ENCODE measurements around the gene ITSN2.
A peak's percentile ranks its signal among the peaks of the same experiment; 100 is the strongest.

ITSN2 gene

DNA sequence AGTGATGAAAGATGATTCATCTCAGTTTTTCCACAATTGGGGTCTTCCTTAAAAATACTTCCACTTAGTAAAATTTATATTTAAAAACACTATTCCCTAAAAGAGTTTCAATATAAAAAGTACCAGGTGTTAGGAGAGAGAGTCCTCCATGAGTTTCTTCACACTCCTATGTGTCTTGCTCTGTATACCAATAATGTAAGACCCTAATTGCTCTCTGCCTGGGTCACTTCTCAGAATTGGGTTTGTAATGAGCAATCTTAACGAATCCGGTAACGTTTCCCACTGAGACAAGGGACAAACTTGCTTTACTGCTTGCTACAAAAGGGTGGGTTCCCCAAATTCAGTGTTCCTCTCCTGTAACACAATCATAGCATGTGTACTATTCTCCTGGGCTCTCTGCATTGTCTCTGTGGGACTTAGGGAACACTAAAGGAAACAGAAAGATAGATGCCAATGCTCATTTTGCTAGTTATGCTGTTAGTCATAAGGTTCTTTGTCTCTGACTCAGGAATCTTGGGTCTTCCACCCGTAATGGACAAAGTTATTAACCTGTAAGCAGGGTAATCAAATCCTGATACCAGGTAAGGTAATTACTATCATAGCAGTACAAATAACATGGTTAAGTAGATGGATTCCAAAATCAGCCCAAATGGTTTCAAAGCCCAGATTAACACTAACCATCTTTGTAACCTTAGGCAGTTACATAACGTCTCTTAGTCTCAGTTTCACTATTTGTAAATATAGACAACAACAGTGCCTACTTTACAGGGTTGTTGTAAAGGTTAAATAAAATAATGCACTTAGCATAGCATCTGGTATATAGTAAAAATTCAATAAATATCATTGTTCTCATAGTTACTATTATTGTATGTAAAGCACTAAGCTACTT lies 46.3 kb downstream of the ITSN2 start:
- DNase-seq (ENCODE audit: low read depth): peak; percentile 40
- H3K4me3 ChIP-seq (replicated peaks; ENCODE audit: low read depth, low read length): no peak overlapping the region
- TF ChIP-seq, protein P1, sequence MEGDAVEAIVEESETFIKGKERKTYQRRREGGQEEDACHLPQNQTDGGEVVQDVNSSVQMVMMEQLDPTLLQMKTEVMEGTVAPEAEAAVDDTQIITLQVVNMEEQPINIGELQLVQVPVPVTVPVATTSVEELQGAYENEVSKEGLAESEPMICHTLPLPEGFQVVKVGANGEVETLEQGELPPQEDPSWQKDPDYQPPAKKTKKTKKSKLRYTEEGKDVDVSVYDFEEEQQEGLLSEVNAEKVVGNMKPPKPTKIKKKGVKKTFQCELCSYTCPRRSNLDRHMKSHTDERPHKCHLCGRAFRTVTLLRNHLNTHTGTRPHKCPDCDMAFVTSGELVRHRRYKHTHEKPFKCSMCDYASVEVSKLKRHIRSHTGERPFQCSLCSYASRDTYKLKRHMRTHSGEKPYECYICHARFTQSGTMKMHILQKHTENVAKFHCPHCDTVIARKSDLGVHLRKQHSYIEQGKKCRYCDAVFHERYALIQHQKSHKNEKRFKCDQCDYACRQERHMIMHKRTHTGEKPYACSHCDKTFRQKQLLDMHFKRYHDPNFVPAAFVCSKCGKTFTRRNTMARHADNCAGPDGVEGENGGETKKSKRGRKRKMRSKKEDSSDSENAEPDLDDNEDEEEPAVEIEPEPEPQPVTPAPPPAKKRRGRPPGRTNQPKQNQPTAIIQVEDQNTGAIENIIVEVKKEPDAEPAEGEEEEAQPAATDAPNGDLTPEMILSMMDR (IDR thresholded peaks at IDR 0.05; ENCODE audit: low read length, missing control alignments): no peak

DNA sequence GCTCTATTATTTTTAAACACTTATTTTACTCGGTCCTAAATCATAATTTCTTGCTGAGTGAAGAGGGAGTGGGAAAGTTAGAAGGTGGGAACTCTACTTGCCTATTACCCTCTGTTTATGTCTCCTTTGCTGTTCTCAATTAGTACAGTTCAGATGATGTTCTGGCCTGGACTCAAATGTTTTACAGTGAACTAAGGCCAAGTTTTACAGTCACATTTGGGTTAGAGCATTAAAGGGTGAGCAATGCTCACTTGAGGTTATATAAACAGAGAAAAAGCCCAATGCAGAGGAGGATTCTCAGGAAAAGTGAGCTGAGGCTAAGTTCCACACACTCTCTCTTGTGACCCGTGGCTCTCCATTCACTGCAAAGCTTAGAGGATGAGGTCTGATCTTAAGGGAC lies 52.4 kb downstream of the ITSN2 start:
- no peak overlapping the region for H3K4me3 ChIP-seq (replicated peaks; ENCODE audit: low read depth, low read length)
- DNase-seq (ENCODE audit: low read depth): no peak
- TF ChIP-seq, protein P1 (IDR thresholded peaks at IDR 0.05; ENCODE audit: low read length, missing control alignments): no peak

DNA sequence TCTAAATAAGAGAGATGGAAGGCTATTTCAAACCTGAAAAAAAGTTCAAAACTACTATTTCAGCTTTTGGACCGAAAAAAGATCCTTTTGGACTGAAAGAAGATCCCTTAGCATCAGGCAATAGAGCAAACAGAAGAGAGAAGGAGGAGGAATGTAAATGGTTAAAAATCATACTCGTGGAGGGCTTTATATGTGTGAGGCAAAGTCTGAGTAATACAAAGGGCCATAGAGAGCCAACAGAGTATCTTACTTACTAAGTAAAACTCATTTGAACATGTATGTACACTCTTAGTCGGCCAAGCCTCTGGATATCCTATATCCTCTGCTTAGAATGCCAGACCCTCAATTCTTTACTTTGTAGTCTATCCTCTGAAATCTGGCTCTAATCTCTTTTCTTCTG lies 55.7 kb downstream of the ITSN2 start:
- no peak overlapping the region for H3K4me3 ChIP-seq (replicated peaks; ENCODE audit: low read depth, low read length)
- TF ChIP-seq, protein P1 (IDR thresholded peaks at IDR 0.05; ENCODE audit: low read length, missing control alignments): no peak
- DNase-seq (ENCODE audit: low read depth): peak; percentile 30

DNA sequence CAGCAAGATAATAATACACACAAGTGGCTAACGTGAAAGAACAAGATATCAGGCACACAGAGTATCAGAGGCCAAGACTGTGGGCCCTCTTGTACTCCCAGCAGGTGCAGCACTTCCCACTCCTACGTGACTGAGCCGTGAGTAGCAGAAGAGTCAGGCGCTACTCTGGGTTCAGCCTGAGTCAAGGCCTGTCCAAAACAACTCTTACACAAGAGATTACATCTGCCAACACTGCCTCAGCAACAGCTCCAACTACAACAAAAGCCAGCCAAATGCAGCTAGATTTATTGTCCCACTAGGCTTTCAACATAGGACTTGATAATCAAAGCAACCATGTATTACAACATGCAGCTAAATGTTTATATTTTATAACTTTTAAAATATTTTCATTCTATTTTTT lies 56.2 kb downstream of the ITSN2 start:
- DNase-seq (ENCODE audit: low read depth): peak; percentile 96
- TF ChIP-seq, protein P1 (IDR thresholded peaks at IDR 0.05; ENCODE audit: low read length, missing control alignments): no peak

DNA sequence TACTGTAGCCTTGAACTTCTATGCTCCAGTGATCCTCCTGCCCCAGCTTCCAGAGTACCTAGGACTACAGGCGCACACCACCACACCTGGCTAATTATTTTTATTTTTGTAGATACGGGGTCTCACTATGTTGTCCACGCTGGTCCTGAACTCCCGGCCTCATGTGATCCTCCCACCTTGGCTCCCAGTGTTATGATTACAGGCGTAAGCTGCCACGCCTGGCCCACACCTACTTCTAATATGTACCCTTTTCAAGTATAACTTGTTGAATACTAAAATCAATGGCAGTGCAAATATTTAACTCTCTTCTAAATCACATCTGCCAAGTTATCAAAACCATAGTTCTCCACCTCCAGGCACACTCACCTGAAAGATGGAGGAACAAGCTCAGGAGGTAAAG lies 58.7 kb downstream of the ITSN2 start:
- no peak for DNase-seq (ENCODE audit: low read depth)
- TF ChIP-seq, protein P1 (IDR thresholded peaks at IDR 0.05; ENCODE audit: low read length, missing control alignments): no peak
- H3K4me3 ChIP-seq (replicated peaks; ENCODE audit: low read depth, low read length): no peak overlapping the region

More for the DNA sequence above, 56.2 kb downstream of the ITSN2 start:
- no peak overlapping the region for H3K4me3 ChIP-seq (replicated peaks; ENCODE audit: low read depth, low read length)

DNA sequence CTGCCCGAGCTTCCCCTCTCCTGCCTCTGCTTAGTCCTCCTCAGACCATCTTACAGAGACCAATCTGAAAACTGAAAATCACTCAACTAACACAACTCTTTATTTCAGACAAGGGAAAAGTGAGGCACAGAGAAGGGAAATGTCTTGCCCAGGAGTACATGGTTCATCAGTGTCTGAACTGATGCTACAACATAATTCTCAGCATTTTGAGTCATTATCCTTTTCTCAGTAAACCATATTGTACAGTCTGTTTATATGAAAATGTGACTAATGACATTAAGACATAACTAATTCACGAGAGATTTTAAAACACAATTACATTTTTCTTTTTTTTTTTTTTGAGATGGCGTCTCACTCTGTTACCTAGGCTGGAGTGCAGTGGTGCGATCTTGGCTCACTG lies 62.7 kb downstream of the ITSN2 start:
- TF ChIP-seq, protein P1 (IDR thresholded peaks at IDR 0.05; ENCODE audit: low read length, missing control alignments): no peak

DNA sequence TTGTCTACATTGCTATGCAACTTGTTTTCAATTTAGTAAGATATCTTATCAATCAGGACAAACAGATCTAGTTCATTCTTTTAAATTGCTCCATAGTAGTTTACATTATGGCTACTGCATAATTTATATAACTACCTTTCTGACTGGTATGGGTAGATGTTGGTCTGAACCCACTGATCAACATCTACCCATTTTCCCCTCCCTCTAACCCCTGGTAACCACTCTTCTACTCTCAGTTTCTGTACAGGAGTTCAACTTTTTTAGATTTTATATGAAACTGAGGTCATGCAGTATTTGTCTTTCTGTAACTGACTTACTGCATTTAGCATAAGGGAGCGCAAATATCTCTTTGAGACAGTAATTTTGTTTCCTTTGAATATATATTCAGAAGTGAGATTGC lies 73.2 kb downstream of the ITSN2 start:
- H3K4me3 ChIP-seq (replicated peaks; ENCODE audit: low read depth, low read length): no peak overlapping the region
- TF ChIP-seq, protein P1 (IDR thresholded peaks at IDR 0.05; ENCODE audit: low read length, missing control alignments): no peak
- DNase-seq (ENCODE audit: low read depth): no peak

More for the DNA sequence above, 62.7 kb downstream of the ITSN2 start:
- DNase-seq (ENCODE audit: low read depth): no peak
- H3K4me3 ChIP-seq (replicated peaks; ENCODE audit: low read depth, low read length): no peak overlapping the region
